CD4-positive, alpha-beta T cell (primary cell): ENCODE results near the gene GRK5. TPM values are rescaled to one million over a fixed set of nuclear protein-coding genes. Genes with fewer than 3 reads are reported as not detected.

ENCODE experiments used
- ATAC-seq: fragments of 200-7000 bp; cut with Tn5 transposase; one replicate; pipeline ENCODE4 v1.10.0; 2022; ENCODE audit warnings: mild to moderate bottlenecking; ENCODE audit not compliant: poor library complexity
- CTCF ChIA-PET: fragments of 350-600 bp; sonication (Branson Sonifier 250); formaldehyde crosslinking; loops from one replicate; lab custom pipeline; 2021; ENCODE audit warnings: antibody characterized with exemption, inconsistent platforms; lab: Charles Lee
- POLR2A ChIA-PET: fragments of 350-600 bp; sonication (Branson Sonifier 250); formaldehyde crosslinking; loops from one replicate; lab custom pipeline; 2021; ENCODE audit warnings: antibody characterized with exemption, inconsistent platforms; lab: Charles Lee
- DNase-seq, 14 experiments: peaks; one replicate each; pipeline ENCODE4 v3.0.0-alpha.2; 2013 to 2020; ENCODE audit warnings: mixed read lengths in 2 of 14
- H3K27ac ChIP-seq, 2 donors: one replicate each; pipeline versions ENCODE4 v1.5.1 to v1.7.0; 2013; ENCODE audit warnings: low read length in 2 of 2, low read depth in 1 of 2, mild to moderate bottlenecking in 1 of 2
- H3K27me3 ChIP-seq, 2 experiments: 1 replicate in 1 of 2; 2 replicates in 1 of 2; pipeline versions ENCODE4 v1.6.1 to v1.7.0; 2013; ENCODE audit warnings: low read length in 2 of 2, control low read depth in 1 of 2, mild to moderate bottlenecking in 1 of 2, moderate library complexity in 1 of 2; ENCODE audit not compliant: insufficient read depth in 2 of 2, control insufficient read depth in 1 of 2
- H3K36me3 ChIP-seq: one replicate; pipeline ENCODE4 v1.6.1; 2013; ENCODE audit warnings: low read length, control low read depth; ENCODE audit not compliant: insufficient read depth
- H3K4me1 ChIP-seq: one replicate; pipeline ENCODE4 v1.6.1; 2013; ENCODE audit warnings: low read length, control low read depth; ENCODE audit not compliant: insufficient read depth
- H3K4me3 ChIP-seq: one replicate; pipeline ENCODE4 v1.5.1; 2013; ENCODE audit warnings: mild to moderate bottlenecking, low read length, moderate library complexity
- H3K9me3 ChIP-seq, 2 experiments: 1 replicate in 1 of 2; 2 replicates in 1 of 2; pipeline versions ENCODE4 v1.6.1 to v1.7.0; 2013; ENCODE audit warnings: low read length in 2 of 2, mild to moderate bottlenecking in 2 of 2, control low read depth in 1 of 2, moderate library complexity in 1 of 2; ENCODE audit not compliant: control insufficient read depth in 1 of 2, insufficient read depth in 1 of 2
- H3K27ac Mint-ChIP-seq: one replicate; pipeline ENCODE4 v1.8.0; 2020; ENCODE audit warnings: mixed read lengths
- H3K27me3 Mint-ChIP-seq: one replicate; pipeline ENCODE4 v1.8.0; 2021; ENCODE audit warnings: mixed read lengths
- H3K36me3 Mint-ChIP-seq: one replicate; pipeline ENCODE4 v1.8.0; 2021; ENCODE audit warnings: low read depth, mixed read lengths
- H3K4me1 Mint-ChIP-seq: one replicate; pipeline ENCODE4 v1.8.0; 2021; ENCODE audit warnings: low read depth, mixed read lengths
- H3K4me3 Mint-ChIP-seq: one replicate; pipeline ENCODE4 v1.8.0; 2020; ENCODE audit warnings: mild to moderate bottlenecking, mixed read lengths
- H3K9me3 Mint-ChIP-seq: one replicate; pipeline ENCODE4 v1.8.0; 2020; ENCODE audit warnings: mixed read lengths
- intact Hi-C, 2 experiments: fragments of 100-400 bp; cut with DNase I in 1 of 2; cut with micrococcal nuclease in 1 of 2; formaldehyde crosslinking; loops; one replicate each; pipeline versions ENCODE4 v1.15.1 to v1.9.0; 2023 to 2025; cut with DNase I, micrococcal nuclease
- total RNA-seq, 174 experiments: library from RNA in 2 of 174; stranded (reverse) in 2 of 174; gene quantifications; one replicate each; pipeline ENCODE4 v1.2.3 and lab custom pipeline; 2021 to 2026
- TF ChIP-seq, protein P1 (sequence below): fragments of 200-600 bp; IDR thresholded peaks from one replicate; pipeline ENCODE4 v1.8.0; 2022; ENCODE audit warnings: antibody characterized with exemption, mild to moderate bottlenecking

The GRK5 gene
- total RNA-seq, 2 experiments from 2014 or later = 19.2 to 20.8 TPM

DNA sequence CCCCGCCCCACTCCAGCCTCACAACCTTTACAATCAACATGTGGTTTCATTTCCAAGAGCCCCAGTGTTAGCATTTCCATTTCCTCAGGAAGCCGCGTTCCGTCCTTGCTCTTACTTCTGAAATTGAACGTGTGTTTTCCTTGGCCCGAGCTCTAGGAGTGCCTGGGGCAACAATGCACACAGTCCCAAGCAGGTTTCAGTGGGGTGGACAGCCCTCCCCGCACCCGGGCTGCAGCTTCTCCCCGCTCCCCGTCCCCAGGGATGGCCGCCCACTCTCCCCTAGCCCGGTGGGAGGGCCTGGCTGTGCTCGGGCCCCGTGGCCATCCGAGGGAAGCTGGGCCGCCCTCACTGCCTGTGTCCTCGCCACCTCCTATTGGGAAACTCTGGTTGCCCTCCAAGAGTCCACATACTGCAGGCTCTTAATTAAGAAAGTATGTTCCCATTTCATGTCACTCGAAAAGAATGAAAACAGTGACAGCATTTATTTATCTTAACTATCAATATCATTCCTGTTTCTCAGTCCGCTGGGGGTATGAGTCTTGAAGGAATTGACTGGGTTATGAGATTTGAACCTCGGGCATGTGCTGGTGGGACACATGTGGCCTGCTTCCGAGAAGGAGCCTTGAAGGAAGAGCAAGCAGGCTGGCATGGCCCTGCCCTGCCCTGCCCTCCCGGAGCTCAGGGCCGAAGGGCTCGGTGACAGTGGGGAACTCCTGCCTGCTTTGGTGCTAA, 163.8 kb downstream of the GRK5 start:
- Histone ChIP-seq H3K4me3 (no peak overlapping the region), H3K27me3 (no peaks in the 10 kb centered on the region), H3K4me1 (no peaks in the 10 kb centered on the region), H3K36me3 (no peaks in the 10 kb centered on the region), H3K9me3 (no peaks in the 10 kb centered on the region), H3K27ac (no peak overlapping the region)
- intact Hi-C loops = no loop called here
- ATAC-seq (no peak), DNase-seq (no peak)
- H3K36me3 Mint-ChIP-seq = peaks cover 9% of the 10 kb centered on the region
- H3K27me3 Mint-ChIP-seq = no peaks in the 10 kb centered on the region
- peak overlapping the region; percentile 39 for H3K27ac Mint-ChIP-seq
- TF ChIP-seq, protein P1, sequence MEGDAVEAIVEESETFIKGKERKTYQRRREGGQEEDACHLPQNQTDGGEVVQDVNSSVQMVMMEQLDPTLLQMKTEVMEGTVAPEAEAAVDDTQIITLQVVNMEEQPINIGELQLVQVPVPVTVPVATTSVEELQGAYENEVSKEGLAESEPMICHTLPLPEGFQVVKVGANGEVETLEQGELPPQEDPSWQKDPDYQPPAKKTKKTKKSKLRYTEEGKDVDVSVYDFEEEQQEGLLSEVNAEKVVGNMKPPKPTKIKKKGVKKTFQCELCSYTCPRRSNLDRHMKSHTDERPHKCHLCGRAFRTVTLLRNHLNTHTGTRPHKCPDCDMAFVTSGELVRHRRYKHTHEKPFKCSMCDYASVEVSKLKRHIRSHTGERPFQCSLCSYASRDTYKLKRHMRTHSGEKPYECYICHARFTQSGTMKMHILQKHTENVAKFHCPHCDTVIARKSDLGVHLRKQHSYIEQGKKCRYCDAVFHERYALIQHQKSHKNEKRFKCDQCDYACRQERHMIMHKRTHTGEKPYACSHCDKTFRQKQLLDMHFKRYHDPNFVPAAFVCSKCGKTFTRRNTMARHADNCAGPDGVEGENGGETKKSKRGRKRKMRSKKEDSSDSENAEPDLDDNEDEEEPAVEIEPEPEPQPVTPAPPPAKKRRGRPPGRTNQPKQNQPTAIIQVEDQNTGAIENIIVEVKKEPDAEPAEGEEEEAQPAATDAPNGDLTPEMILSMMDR = no peak
- H3K9me3 Mint-ChIP-seq = no peaks in the 10 kb centered on the region
- peaks cover 25% of the 10 kb centered on the region for H3K4me1 Mint-ChIP-seq
- ChIA-PET POLR2A (no interaction called here), CTCF (no interaction called here)
- no peak overlapping the region for H3K4me3 Mint-ChIP-seq

- DNase-seq (no peak), ATAC-seq (no peak)
- H3K27me3 ChIP-seq = no peaks in the 10 kb centered on the region
- H3K4me1 ChIP-seq = no peaks in the 10 kb centered on the region
- POLR2A ChIA-PET = no interaction called here
- CTCF ChIA-PET = no interaction called here
- Mint-ChIP-seq H3K4me3 (no peak overlapping the region), H3K27ac (peak overlapping the region; percentile 39), H3K9me3 (no peaks in the 10 kb centered on the region), H3K36me3 (peaks cover 9% of the 10 kb centered on the region), H3K27me3 (no peaks in the 10 kb centered on the region), H3K4me1 (peaks cover 26% of the 10 kb centered on the region)
- intact Hi-C loops = no loop called here
- TF ChIP-seq, protein P1 = no peak
- no peaks in the 10 kb centered on the region for H3K9me3 ChIP-seq
- no peaks in the 10 kb centered on the region for H3K36me3 ChIP-seq
- no peak overlapping the region for H3K4me3 ChIP-seq
- H3K27ac ChIP-seq = no peak overlapping the region
Observed at GRCh38 chr10:119371704-119372663, 164.6 kb downstream of the GRK5 start.

GRCh38 chr10:119373294-119374102, 166.1 kb downstream of the GRK5 start:
- ATAC-seq = no peak
- peak overlapping the region; percentile 28 for H3K27ac Mint-ChIP-seq
- intact Hi-C loops = no loop called here

More at GRCh38 chr10:119373294-119374102, 166.1 kb downstream of the GRK5 start:
- TF ChIP-seq, protein P1 = no peak
- no peak overlapping the region for H3K4me3 Mint-ChIP-seq
- no peaks in the 10 kb centered on the region for H3K27me3 Mint-ChIP-seq
- Histone ChIP-seq H3K4me1 (no peaks in the 10 kb centered on the region), H3K27me3 (no peaks in the 10 kb centered on the region), H3K4me3 (no peak overlapping the region), H3K36me3 (no peaks in the 10 kb centered on the region), H3K9me3 (no peaks in the 10 kb centered on the region), H3K27ac (no peak overlapping the region)
- peaks cover 22% of the 10 kb centered on the region for H3K4me1 Mint-ChIP-seq
- no peaks in the 10 kb centered on the region for H3K9me3 Mint-ChIP-seq
- ChIA-PET CTCF (no interaction called here), POLR2A (interaction anchor here (0.9 kb wide), 1 partner anchor 9 kb away, joined by 4 read pairs; no protein-coding TSS in a partner anchor)
- peak in 1 of 14 experiments; percentile 12 for DNase-seq
- H3K36me3 Mint-ChIP-seq = peaks cover 15% of the 10 kb centered on the region
